Mesothelial cell of epicardium (in vitro differentiated cells): ENCODE results near the gene CORIN. TPM values are rescaled to one million over a fixed set of nuclear protein-coding genes. Genes with fewer than 3 reads are reported as not detected.

Source experiments
- DNase-seq, 2 experiments: peaks; one replicate each; pipeline ENCODE4 v3.0.0; 2021; ENCODE audit warnings: low spot score in 2 of 2; ENCODE audit not compliant: unreplicated experiment in 2 of 2
- H3K27ac Mint-ChIP-seq: 2 replicates; pipeline ENCODE4 v1.8.0; 2021; ENCODE audit warnings: mixed read lengths
- H3K27me3 Mint-ChIP-seq: 2 replicates; pipeline ENCODE4 v1.8.0; 2021; ENCODE audit warnings: low read depth, mixed read lengths
- H3K36me3 Mint-ChIP-seq: 2 replicates; pipeline ENCODE4 v1.8.0; 2021; ENCODE audit warnings: mixed read lengths
- H3K4me1 Mint-ChIP-seq: 2 replicates; pipeline ENCODE4 v1.8.0; 2021; ENCODE audit warnings: mixed read lengths
- H3K4me3 Mint-ChIP-seq: 2 replicates; pipeline ENCODE4 v1.8.0; 2021; ENCODE audit warnings: mild to moderate bottlenecking, moderate library complexity, mixed read lengths
- H3K9me3 Mint-ChIP-seq: 2 replicates; pipeline ENCODE4 v1.8.0; 2021; ENCODE audit warnings: mixed read lengths
- total RNA-seq: library from RNA; stranded (reverse); gene quantifications from 3 replicates; pipeline ENCODE4 v1.2.1, GENCODE V29; 2021
- TF ChIP-seq, protein P1 (sequence below): fragments of 200-600 bp; sonication (generic); IDR thresholded peaks from one replicate; pipeline ENCODE4 v1.5.0; 2021; ENCODE audit warnings: antibody characterized with exemption; ENCODE audit not compliant: unreplicated experiment

CORIN gene
- total RNA-seq, 1 donor from 2014 or later, result 1.5 TPM

GRCh38 chr4:47720787-47721186 lies 117.1 kb downstream of the CORIN start:
- H3K36me3 Mint-ChIP-seq, result no peaks in the 10 kb centered on the region
- no peak for DNase-seq
- no peak overlapping the region for H3K27ac Mint-ChIP-seq
- TF ChIP-seq, protein P1, sequence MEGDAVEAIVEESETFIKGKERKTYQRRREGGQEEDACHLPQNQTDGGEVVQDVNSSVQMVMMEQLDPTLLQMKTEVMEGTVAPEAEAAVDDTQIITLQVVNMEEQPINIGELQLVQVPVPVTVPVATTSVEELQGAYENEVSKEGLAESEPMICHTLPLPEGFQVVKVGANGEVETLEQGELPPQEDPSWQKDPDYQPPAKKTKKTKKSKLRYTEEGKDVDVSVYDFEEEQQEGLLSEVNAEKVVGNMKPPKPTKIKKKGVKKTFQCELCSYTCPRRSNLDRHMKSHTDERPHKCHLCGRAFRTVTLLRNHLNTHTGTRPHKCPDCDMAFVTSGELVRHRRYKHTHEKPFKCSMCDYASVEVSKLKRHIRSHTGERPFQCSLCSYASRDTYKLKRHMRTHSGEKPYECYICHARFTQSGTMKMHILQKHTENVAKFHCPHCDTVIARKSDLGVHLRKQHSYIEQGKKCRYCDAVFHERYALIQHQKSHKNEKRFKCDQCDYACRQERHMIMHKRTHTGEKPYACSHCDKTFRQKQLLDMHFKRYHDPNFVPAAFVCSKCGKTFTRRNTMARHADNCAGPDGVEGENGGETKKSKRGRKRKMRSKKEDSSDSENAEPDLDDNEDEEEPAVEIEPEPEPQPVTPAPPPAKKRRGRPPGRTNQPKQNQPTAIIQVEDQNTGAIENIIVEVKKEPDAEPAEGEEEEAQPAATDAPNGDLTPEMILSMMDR, result no peak
- peaks cover 3% of the 10 kb centered on the region for H3K27me3 Mint-ChIP-seq
- H3K4me1 Mint-ChIP-seq, result no peaks in the 10 kb centered on the region
- H3K9me3 Mint-ChIP-seq, result no peaks in the 10 kb centered on the region
- no peak overlapping the region for H3K4me3 Mint-ChIP-seq

DNA sequence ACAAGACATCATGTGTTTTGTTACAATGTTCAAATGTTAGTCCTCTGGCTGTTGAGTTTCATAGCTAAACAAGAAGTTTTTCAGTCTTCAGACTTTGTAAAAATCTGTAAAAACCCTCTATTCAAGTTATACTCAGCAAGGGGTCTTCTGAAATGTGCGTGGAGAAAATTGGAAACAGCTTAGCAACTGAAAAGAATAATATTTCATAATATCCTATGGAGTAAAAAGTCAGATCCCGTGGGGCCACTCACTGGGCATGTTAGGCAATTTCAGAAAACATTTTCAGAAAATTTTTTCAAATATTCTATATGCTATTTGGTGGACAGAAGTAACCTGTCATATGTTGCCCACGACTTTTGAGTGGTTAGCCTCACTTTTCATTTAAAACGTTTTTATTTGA lies 118.3 kb downstream of the CORIN start:
- no peak overlapping the region for H3K27ac Mint-ChIP-seq
- no peak overlapping the region for H3K4me3 Mint-ChIP-seq
- no peaks in the 10 kb centered on the region for H3K9me3 Mint-ChIP-seq
- no peaks in the 10 kb centered on the region for H3K36me3 Mint-ChIP-seq
- H3K27me3 Mint-ChIP-seq, result no peaks in the 10 kb centered on the region
- DNase-seq, result no peak
- TF ChIP-seq, protein P1, result no peak
- no peaks in the 10 kb centered on the region for H3K4me1 Mint-ChIP-seq

GRCh38 chr4:47718696-47719095 lies 119.2 kb downstream of the CORIN start:
- TF ChIP-seq, protein P1, result no peak
- no peaks in the 10 kb centered on the region for H3K9me3 Mint-ChIP-seq
- no peaks in the 10 kb centered on the region for H3K27me3 Mint-ChIP-seq
- H3K36me3 Mint-ChIP-seq, result no peaks in the 10 kb centered on the region
- no peak overlapping the region for H3K4me3 Mint-ChIP-seq
- no peaks in the 10 kb centered on the region for H3K4me1 Mint-ChIP-seq
- DNase-seq, result no peak
- H3K27ac Mint-ChIP-seq, result no peak overlapping the region

GRCh38 chr4:47717188-47717587 lies 120.7 kb downstream of the CORIN start:
- no peak overlapping the region for H3K27ac Mint-ChIP-seq
- no peak for DNase-seq
- peaks cover 6% of the 10 kb centered on the region for H3K4me1 Mint-ChIP-seq
- TF ChIP-seq, protein P1, result no peak
- no peaks in the 10 kb centered on the region for H3K27me3 Mint-ChIP-seq
- no peaks in the 10 kb centered on the region for H3K36me3 Mint-ChIP-seq
- H3K4me3 Mint-ChIP-seq, result no peak overlapping the region
- H3K9me3 Mint-ChIP-seq, result no peaks in the 10 kb centered on the region

GRCh38 chr4:47715716-47716416 lies 122.0 kb downstream of the CORIN start:
- TF ChIP-seq, protein P1, result no peak
- H3K36me3 Mint-ChIP-seq, result no peaks in the 10 kb centered on the region
- peaks cover 2% of the 10 kb centered on the region for H3K27me3 Mint-ChIP-seq
- no peak overlapping the region for H3K27ac Mint-ChIP-seq
- H3K4me1 Mint-ChIP-seq, result peaks cover 6% of the 10 kb centered on the region
- DNase-seq, result no peak
- no peak overlapping the region for H3K4me3 Mint-ChIP-seq
- H3K9me3 Mint-ChIP-seq, result no peaks in the 10 kb centered on the region
